Astrocyte (in vitro differentiated cells and primary cell): Measurements from ENCODE around the gene SLC39A9. TPM values are rescaled to one million over a fixed set of nuclear protein-coding genes. Genes with fewer than 3 reads are reported as not detected.
"Not testable (repeated sequence)": the region's sequence is repeated elsewhere in the genome, so short reads cannot be mapped to it uniquely, and the experiment has no call there.

Experiments
- DNase-seq: peaks from one replicate; pipeline ENCODE4 v3.0.0-alpha.2; 2010; ENCODE audit warnings: low read depth
- FAIRE-seq: peaks from 2 replicates; lab custom pipeline; 2011; peaks lifted over from hg19 to GRCh38; lab: Jason Lieb, UNC
- H2AFZ ChIP-seq: 2 replicates; pipeline ENCODE4 v1.6.0; 2012; ENCODE audit warnings: low read depth, low read length, inconsistent platforms
- H3K27ac ChIP-seq: 2 replicates; pipeline ENCODE4 v1.5.1; 2011; ENCODE audit warnings: low read depth, low read length, inconsistent platforms
- H3K27me3 ChIP-seq: 2 replicates; pipeline ENCODE4 v1.6.0; 2011; ENCODE audit warnings: low read length, inconsistent platforms; ENCODE audit not compliant: insufficient read depth
- H3K36me3 ChIP-seq: 2 replicates; pipeline ENCODE4 v1.5.1; 2011; ENCODE audit warnings: low read length, inconsistent platforms; ENCODE audit not compliant: insufficient read depth
- H3K4me1 ChIP-seq: 2 replicates; pipeline ENCODE4 v1.5.1; 2011; ENCODE audit warnings: low read length, inconsistent platforms; ENCODE audit not compliant: insufficient read depth
- H3K4me2 ChIP-seq: 2 replicates; pipeline ENCODE4 v1.6.0; 2012; ENCODE audit warnings: low read length, inconsistent platforms
- H3K4me3 ChIP-seq: 2 replicates; pipeline ENCODE4 v1.5.1; 2011; ENCODE audit warnings: low read depth, mild to moderate bottlenecking, low read length, inconsistent platforms; ENCODE audit not compliant: insufficient read depth
- H3K79me2 ChIP-seq: 2 replicates; pipeline ENCODE4 v1.6.0; 2012; ENCODE audit warnings: mild to moderate bottlenecking, low read length, inconsistent platforms; ENCODE audit not compliant: insufficient read depth
- H3K9ac ChIP-seq: 2 replicates; pipeline ENCODE4 v1.6.0; 2012; ENCODE audit warnings: mild to moderate bottlenecking, low read length, inconsistent platforms
- H3K9me3 ChIP-seq: 2 replicates; pipeline ENCODE4 v1.5.1; 2012; ENCODE audit warnings: low read depth, mild to moderate bottlenecking, low read length, inconsistent platforms; ENCODE audit not compliant: insufficient read depth
- H4K20me1 ChIP-seq: 2 replicates; pipeline ENCODE4 v1.6.0; 2012; ENCODE audit warnings: low read length, inconsistent platforms; ENCODE audit not compliant: insufficient read depth
- H3K27ac Mint-ChIP-seq: one replicate; pipeline ENCODE4 v1.8.0; 2021; ENCODE audit warnings: mild to moderate bottlenecking, mixed read lengths; ENCODE audit not compliant: unreplicated experiment
- H3K27me3 Mint-ChIP-seq: one replicate; pipeline ENCODE4 v1.8.0; 2021; ENCODE audit warnings: low read depth, mixed read lengths; ENCODE audit not compliant: unreplicated experiment
- H3K36me3 Mint-ChIP-seq: one replicate; pipeline ENCODE4 v1.8.0; 2021; ENCODE audit warnings: low read depth, mixed read lengths; ENCODE audit not compliant: unreplicated experiment
- H3K4me1 Mint-ChIP-seq: one replicate; pipeline ENCODE4 v1.8.0; 2021; ENCODE audit warnings: low read depth, mixed read lengths; ENCODE audit not compliant: unreplicated experiment
- H3K4me3 Mint-ChIP-seq: one replicate; pipeline ENCODE4 v1.8.0; 2021; ENCODE audit warnings: mild to moderate bottlenecking, moderate library complexity, mixed read lengths; ENCODE audit not compliant: unreplicated experiment
- H3K9me3 Mint-ChIP-seq: one replicate; pipeline ENCODE4 v1.8.0; 2021; ENCODE audit warnings: mild to moderate bottlenecking, mixed read lengths; ENCODE audit not compliant: unreplicated experiment
- CTCF ChIP-seq: IDR thresholded peaks from 2 replicates; pipeline ENCODE4 v1.5.1; 2011; ENCODE audit warnings: low read depth, mild to moderate bottlenecking, inconsistent platforms, low read length, moderate library complexity; ENCODE audit not compliant: insufficient read depth
- EZH2 ChIP-seq: IDR thresholded peaks from 2 replicates; pipeline ENCODE4 v1.6.1; 2012; ENCODE audit warnings: mild to moderate bottlenecking, low read length, inconsistent platforms; ENCODE audit not compliant: insufficient read depth
- total RNA-seq: library from RNA; stranded (reverse); gene quantifications from 2 replicates; pipeline ENCODE4 v1.2.1, GENCODE V29; 2021

The SLC39A9 gene
- total RNA-seq, 1 donor from 2014 or later: 69.5 TPM

GRCh38 chr14:69476824-69477450 is 78.4 kb downstream of the SLC39A9 start:
- H3K79me2 ChIP-seq, FAIRE-seq, H3K36me3 ChIP-seq, H3K4me1 ChIP-seq, H3K4me3 ChIP-seq, H3K4me2 ChIP-seq, DNase-seq, H3K9me3 ChIP-seq, H3K36me3 Mint-ChIP-seq, H3K27ac Mint-ChIP-seq, H2AFZ ChIP-seq, H3K27ac ChIP-seq, H4K20me1 ChIP-seq, H3K4me3 Mint-ChIP-seq, H3K4me1 Mint-ChIP-seq, H3K9me3 Mint-ChIP-seq, H3K9ac ChIP-seq: not testable (repeated sequence)
- peaks cover 20% of the 10 kb centered on the region for H3K27me3 ChIP-seq
- H3K27me3 Mint-ChIP-seq: peaks cover 47% of the 10 kb centered on the region

- not testable (repeated sequence) for H4K20me1 ChIP-seq, H2AFZ ChIP-seq, H3K36me3 ChIP-seq, H3K4me1 Mint-ChIP-seq, H3K4me3 Mint-ChIP-seq, H3K4me2 ChIP-seq, H3K9ac ChIP-seq, H3K9me3 Mint-ChIP-seq, H3K4me3 ChIP-seq, H3K4me1 ChIP-seq, H3K79me2 ChIP-seq, H3K27ac Mint-ChIP-seq, H3K9me3 ChIP-seq, DNase-seq, FAIRE-seq, H3K27ac ChIP-seq, H3K36me3 Mint-ChIP-seq
- H3K27me3 ChIP-seq: peaks cover 29% of the 10 kb centered on the region
- peaks cover 54% of the 10 kb centered on the region for H3K27me3 Mint-ChIP-seq
Observed at GRCh38 chr14:69478055-69478454, 79.6 kb downstream of the SLC39A9 start.

DNA sequence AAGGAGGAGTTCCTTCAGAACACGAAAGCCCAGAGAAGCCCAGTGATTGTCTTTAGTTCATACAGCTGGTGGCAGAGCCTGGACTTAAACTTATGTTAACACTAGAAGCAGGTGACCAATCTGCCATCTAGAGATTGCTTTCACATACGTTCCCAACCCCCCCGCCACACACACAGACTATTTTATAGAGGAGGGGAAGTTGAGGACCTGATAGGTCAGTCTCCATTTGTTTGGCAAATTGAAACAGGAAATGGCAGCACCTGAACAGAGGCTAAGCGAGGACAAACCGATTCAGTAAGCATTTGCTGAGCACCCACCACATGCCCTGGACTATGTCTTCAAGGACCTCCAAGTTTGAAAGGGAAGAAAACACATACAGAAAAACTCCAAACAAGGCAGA is 81.2 kb downstream of the SLC39A9 start:
- H3K4me3 ChIP-seq: no peak overlapping the region
- H4K20me1 ChIP-seq: no peaks in the 10 kb centered on the region
- H3K4me1 ChIP-seq: peaks cover 4% of the 10 kb centered on the region
- H2AFZ ChIP-seq: no peak overlapping the region
- H3K27ac ChIP-seq: no peak overlapping the region
- H3K27ac Mint-ChIP-seq: no peak overlapping the region
- H3K4me2 ChIP-seq: no peak overlapping the region
- peaks cover 35% of the 10 kb centered on the region for H3K27me3 ChIP-seq
- H3K79me2 ChIP-seq: no peaks in the 10 kb centered on the region
- no peak for FAIRE-seq
- H3K9me3 ChIP-seq: no peaks in the 10 kb centered on the region
- H3K36me3 ChIP-seq: no peaks in the 10 kb centered on the region
- H3K36me3 Mint-ChIP-seq: peaks cover 9% of the 10 kb centered on the region
- no peak overlapping the region for H3K9ac ChIP-seq
- H3K4me1 Mint-ChIP-seq: peaks cover 2% of the 10 kb centered on the region
- peaks cover 53% of the 10 kb centered on the region for H3K27me3 Mint-ChIP-seq
- no peak overlapping the region for H3K4me3 Mint-ChIP-seq
- no peak for TF ChIP-seq CTCF
- no peak for TF ChIP-seq EZH2
- peaks cover 9% of the 10 kb centered on the region for H3K9me3 Mint-ChIP-seq
- no peak for DNase-seq
